B cell (primary cell): Measurements from ENCODE around the gene ZNF672. TPM values are rescaled to one million over a fixed set of nuclear protein-coding genes. Genes with fewer than 3 reads are reported as not detected.

Experiments used
- ATAC-seq: fragments of 200-7000 bp; cut with Tn5 transposase; one replicate; pipeline ENCODE4 v1.10.0; 2021; ENCODE audit warnings: low read depth, mild to moderate bottlenecking, moderate number of reproducible peaks, moderate library complexity
- CTCF ChIA-PET: fragments of 350-600 bp; sonication (Branson Sonifier 250); formaldehyde crosslinking; loops from one replicate; lab custom pipeline; 2021; ENCODE audit warnings: antibody characterized with exemption, inconsistent platforms; lab: Charles Lee
- POLR2A ChIA-PET: fragments of 350-600 bp; sonication (Branson Sonifier 250); formaldehyde crosslinking; loops from one replicate; lab custom pipeline; 2021; ENCODE audit warnings: antibody characterized with exemption; lab: Charles Lee
- DNase-seq: peaks from one replicate; pipeline ENCODE4 v3.0.0; 2013
- H2AFZ ChIP-seq: 2 replicates; pipeline ENCODE4 v1.6.1; 2012; ENCODE audit warnings: mild to moderate bottlenecking, low read depth, low read length; ENCODE audit not compliant: insufficient read depth, poor library complexity, severe bottlenecking
- H3K27ac ChIP-seq, 2 donors: 1 replicate in 1 of 2; 2 replicates in 1 of 2; pipeline ENCODE4 v1.5.1; 2012 to 2013; ENCODE audit warnings: low read length in 2 of 2, mild to moderate bottlenecking in 2 of 2, moderate library complexity in 1 of 2
- H3K27me3 ChIP-seq, 4 experiments: fragments of 200-600 bp in 1 of 4; sonication (generic) in 1 of 4; replicated peaks in 1 of 4; 1 replicate in 2 of 4; 2 replicates in 2 of 4; pipeline versions ENCODE4 v1.6.1 to v1.7.0; 2013 to 2016; ENCODE audit warnings: low read length in 3 of 4, mild to moderate bottlenecking in 2 of 4, mixed read lengths in 1 of 4, moderate library complexity in 1 of 4; ENCODE audit not compliant: insufficient read depth in 4 of 4, control insufficient read depth in 3 of 4; ENCODE audit errors: control extremely low read depth in 1 of 4
- H3K36me3 ChIP-seq, 2 experiments: replicated peaks in 1 of 2; 1 replicate in 1 of 2; 2 replicates in 1 of 2; pipeline versions ENCODE4 v1.6.1 to v1.7.1; 2013; ENCODE audit warnings: low read length in 1 of 2; ENCODE audit not compliant: insufficient read depth in 2 of 2, control insufficient read depth in 1 of 2; ENCODE audit errors: control extremely low read depth in 1 of 2, extremely low read depth in 1 of 2
- H3K4me1 ChIP-seq, 2 donors: fragments of 200-600 bp in 1 of 2; sonication (generic) in 1 of 2; 1 replicate in 1 of 2; 2 replicates in 1 of 2; pipeline versions ENCODE4 v1.5.1 to v1.6.1; 2013 to 2017; ENCODE audit warnings: low read length in 2 of 2; ENCODE audit not compliant: control insufficient read depth in 2 of 2, insufficient read depth in 2 of 2
- H3K4me2 ChIP-seq: replicated peaks from 2 replicates; pipeline ENCODE3; 2012; ENCODE audit warnings: mild to moderate bottlenecking, low read depth, low read length; ENCODE audit not compliant: poor library complexity, severe bottlenecking
- H3K4me3 ChIP-seq, 5 experiments: fragments of 200-600 bp in 1 of 5; sonication (generic) in 1 of 5; 1 replicate in 3 of 5; 2 replicates in 2 of 5; pipeline versions ENCODE4 v1.5.1 to v1.7.0; 2011 to 2016; ENCODE audit warnings: low read length in 4 of 5, mild to moderate bottlenecking in 4 of 5, low read depth in 2 of 5, control low read depth in 1 of 5, moderate library complexity in 1 of 5; ENCODE audit not compliant: insufficient read depth in 1 of 5; ENCODE audit errors: control extremely low read depth in 1 of 5, extremely low read depth in 1 of 5
- H3K79me2 ChIP-seq: fragments of 200-600 bp; sonication (generic); one replicate; pipeline ENCODE4 v1.6.0; 2016; ENCODE audit warnings: low read length; ENCODE audit not compliant: control insufficient read depth, insufficient read depth
- H3K9ac ChIP-seq: fragments of 200-600 bp; sonication (generic); 2 replicates; pipeline ENCODE4 v1.6.1; 2017; ENCODE audit warnings: mild to moderate bottlenecking, low read length, moderate library complexity
- H3K9me3 ChIP-seq, 3 donors: one replicate each; pipeline versions ENCODE4 v1.6.1 to v1.7.1; 2013; ENCODE audit warnings: low read length in 2 of 3; ENCODE audit not compliant: control insufficient read depth in 2 of 3, insufficient read depth in 1 of 3; ENCODE audit errors: control extremely low read depth in 1 of 3
- H4K20me1 ChIP-seq: 2 replicates; pipeline ENCODE4 v1.6.0; 2012; ENCODE audit warnings: mild to moderate bottlenecking, low read length; ENCODE audit not compliant: insufficient read depth, control insufficient read depth, poor library complexity, severe bottlenecking
- H3K27ac Mint-ChIP-seq: one replicate; pipeline ENCODE4 v1.8.0; 2021; ENCODE audit warnings: mixed read lengths
- H3K27me3 Mint-ChIP-seq: one replicate; pipeline ENCODE4 v1.8.0; 2021; ENCODE audit warnings: mixed read lengths
- H3K4me1 Mint-ChIP-seq: one replicate; pipeline ENCODE4 v1.8.0; 2021; ENCODE audit warnings: mixed read lengths
- H3K4me3 Mint-ChIP-seq: one replicate; pipeline ENCODE4 v1.8.0; 2021; ENCODE audit warnings: mixed read lengths
- H3K9me3 Mint-ChIP-seq: one replicate; pipeline ENCODE4 v1.8.0; 2022; ENCODE audit warnings: mixed read lengths; ENCODE audit not compliant: insufficient read depth
- EZH2 ChIP-seq: IDR thresholded peaks from 2 replicates; pipeline ENCODE4 v1.6.1; 2012; ENCODE audit warnings: borderline replicate concordance, low read depth, mild to moderate bottlenecking, moderate library complexity, low read length; ENCODE audit not compliant: insufficient read depth, poor library complexity, severe bottlenecking
- WGBS: methylation state at CpG from one replicate; pipeline ENCODE4 v1.1.5; 2013; ENCODE audit warnings: missing lambda C conversion rate; ENCODE audit not compliant: insufficient coverage; 5-methylcytosine and 5-hydroxymethylcytosine counted together
- intact Hi-C: fragments of 100-400 bp; cut with micrococcal nuclease; formaldehyde crosslinking; loops from one replicate; pipeline ENCODE4 v1.10.0; 2022
- polyA minus RNA-seq: library from RNA; depleted of rRNA, polyadenylated mRNA; stranded (reverse); fragments of >200 nt; gene quantifications from 2 replicates; pipeline ENCODE4 v1.2.3, GENCODE V29; 2012
- polyA plus RNA-seq: library from polyadenylated mRNA; depleted of rRNA; stranded (reverse); fragments of >200 nt; gene quantifications from 2 replicates; pipeline ENCODE4 v1.2.3, GENCODE V29; 2012
- total RNA-seq, 2 donors: library from RNA; stranded (reverse); fragments of 120-200 nt in 1 of 2; gene quantifications; 1 replicate in 1 of 2; 2 replicates in 1 of 2; pipeline versions ENCODE4 v1.2.3 to v1.2.4, GENCODE V29; 2013 to 2022
- TF ChIP-seq, protein P1 (sequence below): fragments of 200-600 bp; IDR thresholded peaks from one replicate; pipeline ENCODE4 v1.8.0; 2022; ENCODE audit warnings: antibody characterized with exemption, mild to moderate bottlenecking

Gene ZNF672
- total RNA-seq (56.3 and 62.2 TPM in 2 replicates), polyA plus RNA-seq (46.4 and 82.4 TPM in 2 replicates), polyA minus RNA-seq (98.0 and 137 TPM in 2 replicates)
- 51.6 TPM for total RNA-seq (2013)

DNA sequence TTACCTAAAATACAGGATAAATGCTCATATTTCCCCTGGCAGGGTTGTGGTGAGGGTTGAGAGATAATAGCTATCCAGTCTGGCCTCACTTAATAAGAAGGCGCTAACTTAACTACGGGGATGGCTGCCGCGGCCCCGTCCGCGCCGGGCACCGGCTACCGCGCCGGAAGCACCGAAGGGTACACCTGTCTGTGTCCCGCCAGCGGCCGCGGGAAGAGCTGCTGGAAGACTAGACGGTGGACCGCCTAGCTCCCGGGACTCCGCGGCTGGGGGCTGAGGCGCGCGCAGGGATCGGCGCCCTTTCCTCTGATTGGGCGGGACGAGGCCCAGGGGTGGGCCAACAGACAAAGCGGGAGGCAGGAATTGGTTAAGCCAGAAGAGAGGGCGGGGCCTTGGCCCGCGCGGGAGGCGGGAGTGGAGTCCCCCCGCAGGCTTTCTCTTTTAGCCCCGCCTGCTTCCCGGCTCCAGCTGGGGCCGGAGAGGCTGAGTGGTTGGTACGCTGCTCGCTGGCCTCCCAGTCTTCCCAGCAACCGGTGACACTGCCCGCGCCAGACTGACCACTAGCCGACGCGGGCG lies at the start of gene ZNF672:
Gene ZNF672, plus strand, starts transcription at position 444 of the 576 bp plus-strand sequence. CDS start 9,051 bp downstream, outside the sequence.
- H3K9ac ChIP-seq, result peak within 1 kb of the TSS; percentile 94
- no peaks in the 10 kb centered on the region for H3K9me3 Mint-ChIP-seq
- peaks cover 54% of the 10 kb centered on the region for H3K79me2 ChIP-seq
- ATAC-seq (peak; percentile 82), DNase-seq (peak; percentile 94)
- no peak within 1 kb of the TSS for H3K27ac Mint-ChIP-seq
- H4K20me1 ChIP-seq, result peaks cover 18% of the 10 kb centered on the region
- H3K27me3 ChIP-seq, result no peaks in the 10 kb centered on the region
- peak within 1 kb of the TSS; percentile 65 to 94 (median 92) for H3K4me3 ChIP-seq
- peaks cover 0 to 12% of the 10 kb centered on the region in 2 experiments for H3K36me3 ChIP-seq
- no peaks in the 10 kb centered on the region for H3K27me3 Mint-ChIP-seq
- H3K4me2 ChIP-seq, result peak within 1 kb of the TSS; percentile 93
- peaks cover 42 to 47% of the 10 kb centered on the region in 2 donors for H3K4me1 ChIP-seq
- under 1% methylated on average over 45 of the region's 48 CpGs for WGBS
- H3K4me1 Mint-ChIP-seq, result peaks cover 36% of the 10 kb centered on the region
- H2AFZ ChIP-seq, result peak within 1 kb of the TSS; percentile 88
- ChIA-PET POLR2A (interaction anchor here (1.0 to 4.0 kb wide), 8 partner anchors 12 to 68 kb away, joined by 3 to 88 read pairs (median 4); partner anchors contain the start of genes PGBD2, SH3BP5L and ZNF692), CTCF (interaction anchor here (0.6 to 4.0 kb wide), 9 partner anchors 11 to 215 kb away, joined by 3 to 64 read pairs (median 8); partner anchors contain the start of genes SH3BP5L and ZNF692)
- no peak for TF ChIP-seq EZH2
- TF ChIP-seq, protein P1, sequence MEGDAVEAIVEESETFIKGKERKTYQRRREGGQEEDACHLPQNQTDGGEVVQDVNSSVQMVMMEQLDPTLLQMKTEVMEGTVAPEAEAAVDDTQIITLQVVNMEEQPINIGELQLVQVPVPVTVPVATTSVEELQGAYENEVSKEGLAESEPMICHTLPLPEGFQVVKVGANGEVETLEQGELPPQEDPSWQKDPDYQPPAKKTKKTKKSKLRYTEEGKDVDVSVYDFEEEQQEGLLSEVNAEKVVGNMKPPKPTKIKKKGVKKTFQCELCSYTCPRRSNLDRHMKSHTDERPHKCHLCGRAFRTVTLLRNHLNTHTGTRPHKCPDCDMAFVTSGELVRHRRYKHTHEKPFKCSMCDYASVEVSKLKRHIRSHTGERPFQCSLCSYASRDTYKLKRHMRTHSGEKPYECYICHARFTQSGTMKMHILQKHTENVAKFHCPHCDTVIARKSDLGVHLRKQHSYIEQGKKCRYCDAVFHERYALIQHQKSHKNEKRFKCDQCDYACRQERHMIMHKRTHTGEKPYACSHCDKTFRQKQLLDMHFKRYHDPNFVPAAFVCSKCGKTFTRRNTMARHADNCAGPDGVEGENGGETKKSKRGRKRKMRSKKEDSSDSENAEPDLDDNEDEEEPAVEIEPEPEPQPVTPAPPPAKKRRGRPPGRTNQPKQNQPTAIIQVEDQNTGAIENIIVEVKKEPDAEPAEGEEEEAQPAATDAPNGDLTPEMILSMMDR, result no peak
- intact Hi-C loops, result loop anchor here (1.0 to 5.0 kb wide), 5 partner anchors 12 to 1906 kb away; partner anchors contain the start of genes AHCTF1 and PGBD2
- H3K9me3 ChIP-seq, result no peaks in the 10 kb centered on the region
- peak within 1 kb of the TSS; percentile 97 to 99 for H3K27ac ChIP-seq
- H3K4me3 Mint-ChIP-seq, result no peak within 1 kb of the TSS

DNA sequence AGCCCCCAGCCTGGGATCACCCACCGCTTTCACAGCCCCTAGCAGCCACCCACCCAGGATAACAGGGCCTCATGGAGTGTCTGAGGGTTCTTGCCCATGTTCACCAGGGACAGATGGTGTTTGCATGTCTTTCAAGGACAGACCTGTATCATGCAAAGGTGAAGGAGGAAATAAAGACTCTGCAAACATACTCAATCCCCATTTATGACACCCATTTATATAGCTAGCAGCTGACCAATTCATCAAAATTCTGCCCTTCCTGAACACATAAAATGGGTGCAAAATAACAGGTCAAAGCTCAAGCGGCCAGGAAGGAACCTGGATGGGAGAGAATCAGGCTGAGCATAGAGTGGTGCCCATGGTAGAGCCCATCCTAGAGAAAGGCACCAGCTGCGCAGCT lies 49.7 kb upstream of the ZNF672 start:
- Mint-ChIP-seq H3K4me1 (peaks cover 54% of the 10 kb centered on the region), H3K9me3 (no peaks in the 10 kb centered on the region), H3K27ac (no peak overlapping the region), H3K4me3 (no peak overlapping the region), H3K27me3 (no peaks in the 10 kb centered on the region)
- WGBS, result 86% methylated on average over 2 of the region's 3 CpGs
- Histone ChIP-seq H3K27me3 (no peaks in the 10 kb centered on the region), H3K4me1 (peaks cover 57 to 61% of the 10 kb centered on the region in 2 donors), H2AFZ (no peak overlapping the region), H3K4me3 (no peak overlapping the region), H3K79me2 (no peaks in the 10 kb centered on the region), H3K27ac (no peak overlapping the region), H4K20me1 (no peaks in the 10 kb centered on the region), H3K4me2 (no peak overlapping the region), H3K36me3 (no peaks in the 10 kb centered on the region), H3K9me3 (peaks cover 0 to 4% (median 2%) of the 10 kb centered on the region in 3 donors), H3K9ac (no peak overlapping the region)
- intact Hi-C loops, result no loop called here
- DNase-seq, result no peak
- no peak for ATAC-seq
- ChIA-PET CTCF (interaction anchor here (1.2 to 5.8 kb wide), 2 partner anchors 18 to 167 kb away, joined by 3 to 40 read pairs; no protein-coding TSS in a partner anchor), POLR2A (interaction anchor here (1.2 kb wide), 1 partner anchor 16 kb away, joined by 3 read pairs; no protein-coding TSS in a partner anchor)
- TF ChIP-seq, protein P1, result no peak
